Gastroesophageal sphincter (tissue), 4 donors: ENCODE results near the gene LMAN2. TPM values are rescaled to one million over a fixed set of nuclear protein-coding genes. Genes with fewer than 3 reads are reported as not detected.

ENCODE experiments used
- ATAC-seq: fragments of 150-250 bp; one replicate; pipeline ENCODE4 v1.9.1; 2016; ENCODE audit warnings: mild to moderate bottlenecking, moderate library complexity
- H3K27ac ChIP-seq, 4 donors: fragments of 200-600 bp; sonication (generic) in 3 of 4; 1 replicate in 3 of 4; 2 replicates in 1 of 4; pipeline ENCODE4 v1.5.1; 2016 to 2019
- H3K27me3 ChIP-seq: fragments of 200-600 bp; sonication (generic); one replicate; pipeline ENCODE4 v1.5.1; 2019
- H3K36me3 ChIP-seq, 2 donors: fragments of 200-600 bp; sonication (generic); one replicate each; pipeline ENCODE4 v1.5.1; 2019; ENCODE audit warnings: control low read depth in 1 of 2
- H3K4me1 ChIP-seq, 3 donors: fragments of 200-600 bp; sonication (generic); 1 replicate in 2 of 3; 2 replicates in 1 of 3; pipeline ENCODE4 v1.5.1; 2016 to 2019; ENCODE audit warnings: control low read depth in 2 of 3
- H3K4me3 ChIP-seq, 2 donors: fragments of 200-600 bp; sonication (generic); one replicate each; pipeline ENCODE4 v1.5.1; 2019; ENCODE audit warnings: mild to moderate bottlenecking in 1 of 2, moderate library complexity in 1 of 2
- H3K9me3 ChIP-seq, 3 donors: fragments of 200-600 bp; sonication (generic); one replicate each; pipeline ENCODE4 v1.5.1; 2017 to 2019; ENCODE audit warnings: control low read depth in 2 of 3
- CTCF ChIP-seq, 4 experiments: fragments of 200-600 bp in 2 of 4; fragments of 450-650 bp in 2 of 4; sonication (generic) in 1 of 4; IDR thresholded peaks; one replicate each; pipeline ENCODE4 v1.5.1; 2017 to 2019; ENCODE audit warnings: antibody characterized with exemption in 4 of 4, mild to moderate bottlenecking in 2 of 4, moderate library complexity in 2 of 4
- EP300 ChIP-seq: sonication (generic); formaldehyde crosslinking; IDR thresholded peaks from one replicate; pipeline ENCODE4 v1.6.1; 2017; ENCODE audit warnings: antibody characterized with exemption, mild to moderate bottlenecking
- POLR2A ChIP-seq, 2 donors: fragments of 450-650 bp; IDR thresholded peaks; one replicate each; pipeline ENCODE4 v1.6.1; 2017; ENCODE audit warnings: antibody characterized with exemption in 2 of 2, mild to moderate bottlenecking in 2 of 2, moderate library complexity in 1 of 2
- POLR2AphosphoS5 ChIP-seq: sonication (generic); formaldehyde crosslinking; IDR thresholded peaks from one replicate; pipeline ENCODE4 v1.6.1; 2017; ENCODE audit warnings: antibody characterized with exemption
- WGBS, 2 donors: methylation state at CpG; one replicate each; pipeline ENCODE4 v1.1.5; 2018; ENCODE audit warnings: low coverage in 1 of 2; 5-methylcytosine and 5-hydroxymethylcytosine counted together
- total RNA-seq, 4 donors: library from RNA; depleted of rRNA; stranded (reverse); fragments of >200 nt; gene quantifications; one replicate each; pipeline ENCODE4 v1.1.0, GENCODE V29; 2016

The LMAN2 gene
- total RNA-seq, 4 donors from 2014 or later = 78.1 to 147 (median 111) TPM

- H3K9me3 ChIP-seq = no peaks in the 10 kb centered on the region
- H3K4me3 ChIP-seq = peak overlapping the region in 1 of 2 donors; percentile 63
- 16 to 33% methylated on average over 5 to 8 of the region's 20 CpGs for WGBS, 2 donors
- H3K27ac ChIP-seq = peak overlapping the region in 1 of 4 donors; percentile 74
- no peak for ATAC-seq
- H3K36me3 ChIP-seq = peaks cover 0 to 22% of the 10 kb centered on the region in 2 donors
- peaks cover 0 to 32% (median 18%) of the 10 kb centered on the region in 3 donors for H3K4me1 ChIP-seq
- H3K27me3 ChIP-seq = no peaks in the 10 kb centered on the region
- TF ChIP-seq EP300 = no peak
- TF ChIP-seq POLR2AphosphoS5 = no peak
- no peak for TF ChIP-seq POLR2A (IDR thresholded peaks at IDR 0.05)
- no peak for TF ChIP-seq CTCF (IDR thresholded peaks at IDR 0.05)
Observed at GRCh38 chr5:177310757-177311391, 40.6 kb downstream of the LMAN2 start.

GRCh38 chr5:177310332-177310731 is 41.1 kb downstream of the LMAN2 start:
- ATAC-seq = no peak
- Histone ChIP-seq H3K9me3 (no peaks in the 10 kb centered on the region), H3K4me3 (no peak overlapping the region), H3K36me3 (peaks cover 0 to 27% of the 10 kb centered on the region in 2 donors), H3K27ac (no peak overlapping the region), H3K27me3 (no peaks in the 10 kb centered on the region), H3K4me1 (peaks cover 0 to 38% (median 18%) of the 10 kb centered on the region in 3 donors)
- 80 to 89% methylated on average over 1 to 3 of the region's 13 CpGs for WGBS, 2 donors
- TF ChIP-seq POLR2AphosphoS5 (no peak), POLR2A (IDR thresholded peaks at IDR 0.05) (no peak), CTCF (IDR thresholded peaks at IDR 0.05) (no peak), EP300 (no peak)

GRCh38 chr5:177309351-177310191 is 41.9 kb downstream of the LMAN2 start:
- H3K27ac ChIP-seq = no peak overlapping the region
- WGBS, 2 donors = 83% methylated on average over 1 of the region's 10 CpGs; no CpG with 5 or more reads in 1 of the 2 donors
- H3K4me1 ChIP-seq = peaks cover 0 to 45% (median 19%) of the 10 kb centered on the region in 3 donors
- peaks cover 0 to 31% of the 10 kb centered on the region in 2 donors for H3K36me3 ChIP-seq
- no peaks in the 10 kb centered on the region for H3K9me3 ChIP-seq
- peak in 3 of 4 experiments; percentile 65 to 84 (median 70) for TF ChIP-seq CTCF (IDR thresholded peaks at IDR 0.05)
- TF ChIP-seq POLR2A (IDR thresholded peaks at IDR 0.05) = no peak
- no peak for TF ChIP-seq EP300
- TF ChIP-seq POLR2AphosphoS5 = no peak
- no peak for ATAC-seq
- H3K27me3 ChIP-seq = no peaks in the 10 kb centered on the region
- no peak overlapping the region for H3K4me3 ChIP-seq

- Histone ChIP-seq H3K36me3 (peaks cover 0 to 31% of the 10 kb centered on the region in 2 donors), H3K9me3 (no peaks in the 10 kb centered on the region), H3K27me3 (no peaks in the 10 kb centered on the region), H3K4me3 (no peak overlapping the region), H3K4me1 (peaks cover 0 to 51% (median 23%) of the 10 kb centered on the region in 3 donors), H3K27ac (no peak overlapping the region)
- ATAC-seq = no peak
- 50 to 85% methylated on average over 1 to 4 of the region's 11 CpGs for WGBS, 2 donors
- TF ChIP-seq CTCF (IDR thresholded peaks at IDR 0.05) (no peak), POLR2A (IDR thresholded peaks at IDR 0.05) (no peak), POLR2AphosphoS5 (no peak), EP300 (no peak)
Observed at GRCh38 chr5:177308740-177309139, 42.7 kb downstream of the LMAN2 start.
